ENCODE measurements around the gene UMAD1.

DNA sequence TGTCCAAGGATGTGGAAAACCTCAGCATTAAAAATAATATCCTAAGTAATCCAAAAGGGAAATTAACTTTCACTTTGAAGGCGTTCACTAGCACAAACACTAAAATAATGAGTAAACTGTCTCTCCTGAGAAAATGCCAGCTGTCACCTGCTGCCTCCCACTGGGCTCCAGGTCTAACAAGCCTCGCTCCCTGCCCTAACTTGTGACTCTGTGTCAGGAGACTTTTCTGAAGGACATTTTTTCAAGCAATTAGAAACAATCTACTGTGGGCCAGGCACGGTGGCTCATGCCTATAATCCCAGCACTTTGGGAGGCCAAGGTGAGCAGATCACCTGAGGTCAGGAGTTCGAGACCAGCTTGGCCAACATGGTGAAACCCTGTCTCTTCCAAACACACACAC, 255.2 kb downstream of the UMAD1 start:
- TF ChIP-seq FOXM1 (IDR thresholded peaks at IDR 0.05; ENCODE audit: borderline replicate concordance, low read depth) (no peak), EP300 (IDR thresholded peaks at IDR 0.05; ENCODE audit: borderline replicate concordance) (no peak), CEBPB (IDR thresholded peaks at IDR 0.05) (no peak), TAF1 (IDR thresholded peaks at IDR 0.05; ENCODE audit: low read depth) (no peak), YY1 (IDR thresholded peaks at IDR 0.05; ENCODE audit: low read depth) (no peak), EGR1 (IDR thresholded peaks at IDR 0.05) (no peak)
- TF ChIP-seq, protein P1, sequence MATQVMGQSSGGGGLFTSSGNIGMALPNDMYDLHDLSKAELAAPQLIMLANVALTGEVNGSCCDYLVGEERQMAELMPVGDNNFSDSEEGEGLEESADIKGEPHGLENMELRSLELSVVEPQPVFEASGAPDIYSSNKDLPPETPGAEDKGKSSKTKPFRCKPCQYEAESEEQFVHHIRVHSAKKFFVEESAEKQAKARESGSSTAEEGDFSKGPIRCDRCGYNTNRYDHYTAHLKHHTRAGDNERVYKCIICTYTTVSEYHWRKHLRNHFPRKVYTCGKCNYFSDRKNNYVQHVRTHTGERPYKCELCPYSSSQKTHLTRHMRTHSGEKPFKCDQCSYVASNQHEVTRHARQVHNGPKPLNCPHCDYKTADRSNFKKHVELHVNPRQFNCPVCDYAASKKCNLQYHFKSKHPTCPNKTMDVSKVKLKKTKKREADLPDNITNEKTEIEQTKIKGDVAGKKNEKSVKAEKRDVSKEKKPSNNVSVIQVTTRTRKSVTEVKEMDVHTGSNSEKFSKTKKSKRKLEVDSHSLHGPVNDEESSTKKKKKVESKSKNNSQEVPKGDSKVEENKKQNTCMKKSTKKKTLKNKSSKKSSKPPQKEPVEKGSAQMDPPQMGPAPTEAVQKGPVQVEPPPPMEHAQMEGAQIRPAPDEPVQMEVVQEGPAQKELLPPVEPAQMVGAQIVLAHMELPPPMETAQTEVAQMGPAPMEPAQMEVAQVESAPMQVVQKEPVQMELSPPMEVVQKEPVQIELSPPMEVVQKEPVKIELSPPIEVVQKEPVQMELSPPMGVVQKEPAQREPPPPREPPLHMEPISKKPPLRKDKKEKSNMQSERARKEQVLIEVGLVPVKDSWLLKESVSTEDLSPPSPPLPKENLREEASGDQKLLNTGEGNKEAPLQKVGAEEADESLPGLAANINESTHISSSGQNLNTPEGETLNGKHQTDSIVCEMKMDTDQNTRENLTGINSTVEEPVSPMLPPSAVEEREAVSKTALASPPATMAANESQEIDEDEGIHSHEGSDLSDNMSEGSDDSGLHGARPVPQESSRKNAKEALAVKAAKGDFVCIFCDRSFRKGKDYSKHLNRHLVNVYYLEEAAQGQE (IDR thresholded peaks at IDR 0.05; ENCODE audit: low read depth): no peak

All from Ishikawa (cell line).